ENCODE results near the gene SPATA13.

GRCh38 chr13:24250376-24251057, 90.0 kb downstream of the SPATA13 start:
- no peak for TF ChIP-seq POLR2A (IDR thresholded peaks at IDR 0.05)
- TF ChIP-seq CTCF (IDR thresholded peaks at IDR 0.05) = no peak
